Measurements from ENCODE around the gene PCDHGC4.
A peak's percentile ranks its signal among the peaks of the same experiment; 100 is the strongest.

PCDHGC4 gene

GRCh38 chr5:141484641-141485311 lies at the start of gene PCDHGC4:
PCDHGC4 (plus strand) TSS chr5:141485030; CDS start chr5:141485174, 144 bp downstream.
- DNase-seq, result peak; percentile 26

- no peak for DNase-seq
Measured at GRCh38 chr5:141437221-141437620, 47.6 kb upstream of the PCDHGC4 start.

- no peak for DNase-seq
Measured at GRCh38 chr5:141439411-141440141, 45.3 kb upstream of the PCDHGC4 start.

- DNase-seq, result no peak
Measured at GRCh38 chr5:141440341-141440740, 44.5 kb upstream of the PCDHGC4 start.

GRCh38 chr5:141441571-141442170 lies 43.2 kb upstream of the PCDHGC4 start:
- DNase-seq, result no peak

- DNase-seq, result no peak
Measured at GRCh38 chr5:141465351-141465750, 19.5 kb upstream of the PCDHGC4 start.

GRCh38 chr5:141475625-141476131 lies 9.2 kb upstream of the PCDHGC4 start, which contains the start of gene PCDHGC3:
PCDHGC3 (plus strand) TSS chr5:141475966; CDS start chr5:141476117, 151 bp downstream.
- peak; percentile 38 for DNase-seq

GRCh38 chr5:141476132-141476911 lies 8.5 kb upstream of the PCDHGC4 start:
- no peak for DNase-seq

GRCh38 chr5:141477044-141477575 lies 7.7 kb upstream of the PCDHGC4 start:
- no peak for DNase-seq

GRCh38 chr5:141477815-141478214 lies 7.0 kb upstream of the PCDHGC4 start:
- DNase-seq, result no peak

- DNase-seq, result no peak
Measured at GRCh38 chr5:141478321-141478945, 6.4 kb upstream of the PCDHGC4 start.

- no peak for DNase-seq
Measured at GRCh38 chr5:141479776-141480175, 5.1 kb upstream of the PCDHGC4 start.

- no peak for DNase-seq
Measured at GRCh38 chr5:141483902-141484301, 928 bp upstream of the PCDHGC4 start.

GRCh38 chr5:141484310-141484640 lies 555 bp upstream of the PCDHGC4 start:
- DNase-seq, result no peak

- DNase-seq, result no peak
Measured at GRCh38 chr5:141485321-141486055, 658 bp downstream of the PCDHGC4 start.

- DNase-seq, result no peak
Measured at GRCh38 chr5:141486091-141486490, 1.3 kb downstream of the PCDHGC4 start.

GRCh38 chr5:141487131-141487530 lies 2.3 kb downstream of the PCDHGC4 start:
- no peak for DNase-seq

- no peak for DNase-seq
Measured at GRCh38 chr5:141488591-141489561, 4.0 kb downstream of the PCDHGC4 start, which contains the start of gene PCDHGC5. PCDHGC5 (plus strand) TSS chr5:141489081; CDS start chr5:141489241, 160 bp downstream.

GRCh38 chr5:141489841-141490240 lies 5.0 kb downstream of the PCDHGC4 start:
- no peak for DNase-seq

- no peak for DNase-seq
Measured at GRCh38 chr5:141490271-141490670, 5.4 kb downstream of the PCDHGC4 start.
